Hepatocyte (in vitro differentiated cells): ENCODE data around the gene CARS2. TPM values are rescaled to one million over a fixed set of nuclear protein-coding genes. Genes with fewer than 3 reads are reported as not detected.

Source experiments
- DNase-seq: peaks from one replicate; pipeline ENCODE4 v3.0.0-alpha.2; 2016; ENCODE audit warnings: low spot score
- H2AFZ ChIP-seq: fragments of 200-600 bp; sonication (generic); 2 replicates; pipeline ENCODE4 v1.6.0; 2016; ENCODE audit warnings: antibody characterized with exemption, mild to moderate bottlenecking
- H3K27ac ChIP-seq: fragments of 200-600 bp; sonication (generic); 2 replicates; pipeline ENCODE4 v1.5.1; 2016; ENCODE audit warnings: mild to moderate bottlenecking
- H3K27me3 ChIP-seq: fragments of 200-600 bp; sonication (generic); 2 replicates; pipeline ENCODE4 v1.6.1; 2016
- H3K36me3 ChIP-seq: fragments of 200-600 bp; sonication (generic); replicated peaks from 2 replicates; pipeline ENCODE4 v1.5.1; 2016; ENCODE audit warnings: low read depth; ENCODE audit not compliant: insufficient read depth
- H3K4me1 ChIP-seq: fragments of 200-600 bp; sonication (generic); 2 replicates; pipeline ENCODE4 v1.5.1; 2016; ENCODE audit warnings: mild to moderate bottlenecking, moderate library complexity; ENCODE audit not compliant: insufficient read depth
- H3K4me2 ChIP-seq: fragments of 200-600 bp; sonication (generic); 2 replicates; pipeline ENCODE4 v1.6.0; 2016
- H3K4me3 ChIP-seq: fragments of 200-600 bp; sonication (generic); 2 replicates; pipeline ENCODE4 v1.5.1; 2016; ENCODE audit warnings: mild to moderate bottlenecking
- H3K79me2 ChIP-seq: fragments of 200-600 bp; sonication (generic); 2 replicates; pipeline ENCODE4 v1.6.0; 2017; ENCODE audit warnings: mild to moderate bottlenecking
- H3K9me2 ChIP-seq: fragments of 200-600 bp; sonication (generic); replicated peaks from 2 replicates; pipeline ENCODE4 v1.6.0; 2017; ENCODE audit warnings: mild to moderate bottlenecking; ENCODE audit not compliant: insufficient read depth
- H3K9me3 ChIP-seq: fragments of 200-600 bp; sonication (generic); 2 replicates; pipeline ENCODE4 v1.5.1; 2016; ENCODE audit warnings: low read depth, mild to moderate bottlenecking
- H4K20me1 ChIP-seq: fragments of 200-600 bp; sonication (generic); 2 replicates; pipeline ENCODE4 v1.6.0; 2016; ENCODE audit warnings: mild to moderate bottlenecking; ENCODE audit not compliant: insufficient read depth, poor library complexity, severe bottlenecking
- EZH2 ChIP-seq: fragments of 200-600 bp; sonication (generic); IDR thresholded peaks from 2 replicates; pipeline ENCODE4 v1.6.1; 2016; ENCODE audit warnings: antibody characterized with exemption, mild to moderate bottlenecking, borderline replicate concordance
- EZH2phosphoT487 ChIP-seq: fragments of 200-600 bp; sonication (generic); IDR thresholded peaks from one replicate; pipeline ENCODE4 v1.6.1; 2018; ENCODE audit warnings: antibody characterized with exemption, mild to moderate bottlenecking, low read depth, moderate library complexity; ENCODE audit not compliant: unreplicated experiment, severe bottlenecking
- WGBS: methylation state at CpG from one replicate; pipeline ENCODE4 v1.1.6; 2016; ENCODE audit warnings: low lambda C conversion rate; ENCODE audit errors: missing lambda C conversion rate; 5-methylcytosine and 5-hydroxymethylcytosine counted together
- polyA plus RNA-seq: library from polyadenylated mRNA; unstranded; fragments of >200 nt; fragmentation: Nextera tagmentation; extraction: Ambion mirVana; gene quantifications from 2 replicates; pipeline ENCODE4 v1.2.1, GENCODE V29; 2016
- total RNA-seq: library from RNA; depleted of rRNA; stranded (reverse); fragments of >200 nt; gene quantifications from 2 replicates; pipeline ENCODE4 v1.2.3, GENCODE V29; 2014
- TF ChIP-seq, protein P1 (sequence below): fragments of 200-600 bp; sonication (generic); IDR thresholded peaks from 2 replicates; pipeline ENCODE4 v1.5.1; 2016; ENCODE audit warnings: antibody characterized with exemption, mild to moderate bottlenecking; ENCODE audit not compliant: poor library complexity

The CARS2 gene
- total and polyA plus RNA-seq, 2 experiments from 2014 or later = 72.9 to 105 TPM

DNA sequence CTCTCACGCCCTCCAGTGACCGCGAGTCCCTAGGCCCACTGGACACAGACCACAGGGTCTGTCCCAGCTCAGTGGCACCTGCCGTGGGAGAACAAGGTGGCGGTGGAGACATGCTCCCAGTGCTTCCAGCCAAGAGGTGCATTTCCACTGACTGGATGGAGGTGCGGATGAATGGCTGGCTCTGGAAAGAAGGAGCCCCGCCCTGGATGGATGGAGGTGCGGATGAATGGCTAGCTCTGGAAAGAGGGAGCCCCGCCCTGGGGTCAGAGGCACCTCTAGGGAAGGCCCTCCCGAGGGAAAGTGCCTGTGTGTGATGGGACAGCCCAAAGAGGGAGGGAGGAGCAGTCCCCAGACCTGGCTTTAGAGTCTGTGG is 58.6 kb downstream of the CARS2 start:
- DNase-seq = no peak
- no peaks in the 10 kb centered on the region for H3K79me2 ChIP-seq
- TF ChIP-seq, protein P1, sequence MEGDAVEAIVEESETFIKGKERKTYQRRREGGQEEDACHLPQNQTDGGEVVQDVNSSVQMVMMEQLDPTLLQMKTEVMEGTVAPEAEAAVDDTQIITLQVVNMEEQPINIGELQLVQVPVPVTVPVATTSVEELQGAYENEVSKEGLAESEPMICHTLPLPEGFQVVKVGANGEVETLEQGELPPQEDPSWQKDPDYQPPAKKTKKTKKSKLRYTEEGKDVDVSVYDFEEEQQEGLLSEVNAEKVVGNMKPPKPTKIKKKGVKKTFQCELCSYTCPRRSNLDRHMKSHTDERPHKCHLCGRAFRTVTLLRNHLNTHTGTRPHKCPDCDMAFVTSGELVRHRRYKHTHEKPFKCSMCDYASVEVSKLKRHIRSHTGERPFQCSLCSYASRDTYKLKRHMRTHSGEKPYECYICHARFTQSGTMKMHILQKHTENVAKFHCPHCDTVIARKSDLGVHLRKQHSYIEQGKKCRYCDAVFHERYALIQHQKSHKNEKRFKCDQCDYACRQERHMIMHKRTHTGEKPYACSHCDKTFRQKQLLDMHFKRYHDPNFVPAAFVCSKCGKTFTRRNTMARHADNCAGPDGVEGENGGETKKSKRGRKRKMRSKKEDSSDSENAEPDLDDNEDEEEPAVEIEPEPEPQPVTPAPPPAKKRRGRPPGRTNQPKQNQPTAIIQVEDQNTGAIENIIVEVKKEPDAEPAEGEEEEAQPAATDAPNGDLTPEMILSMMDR = no peak
- H3K36me3 ChIP-seq = no peaks in the 10 kb centered on the region
- H3K27ac ChIP-seq = no peak overlapping the region
- no peaks in the 10 kb centered on the region for H3K9me3 ChIP-seq
- no peak overlapping the region for H3K4me3 ChIP-seq
- no peak overlapping the region for H3K4me2 ChIP-seq
- H3K27me3 ChIP-seq = no peaks in the 10 kb centered on the region
- 95% methylated on average over 10 of the region's 10 CpGs for WGBS
- H3K4me1 ChIP-seq = peaks cover 8% of the 10 kb centered on the region
- peaks cover 4% of the 10 kb centered on the region for H4K20me1 ChIP-seq
- no peaks in the 10 kb centered on the region for H3K9me2 ChIP-seq
- no peak overlapping the region for H2AFZ ChIP-seq

DNA sequence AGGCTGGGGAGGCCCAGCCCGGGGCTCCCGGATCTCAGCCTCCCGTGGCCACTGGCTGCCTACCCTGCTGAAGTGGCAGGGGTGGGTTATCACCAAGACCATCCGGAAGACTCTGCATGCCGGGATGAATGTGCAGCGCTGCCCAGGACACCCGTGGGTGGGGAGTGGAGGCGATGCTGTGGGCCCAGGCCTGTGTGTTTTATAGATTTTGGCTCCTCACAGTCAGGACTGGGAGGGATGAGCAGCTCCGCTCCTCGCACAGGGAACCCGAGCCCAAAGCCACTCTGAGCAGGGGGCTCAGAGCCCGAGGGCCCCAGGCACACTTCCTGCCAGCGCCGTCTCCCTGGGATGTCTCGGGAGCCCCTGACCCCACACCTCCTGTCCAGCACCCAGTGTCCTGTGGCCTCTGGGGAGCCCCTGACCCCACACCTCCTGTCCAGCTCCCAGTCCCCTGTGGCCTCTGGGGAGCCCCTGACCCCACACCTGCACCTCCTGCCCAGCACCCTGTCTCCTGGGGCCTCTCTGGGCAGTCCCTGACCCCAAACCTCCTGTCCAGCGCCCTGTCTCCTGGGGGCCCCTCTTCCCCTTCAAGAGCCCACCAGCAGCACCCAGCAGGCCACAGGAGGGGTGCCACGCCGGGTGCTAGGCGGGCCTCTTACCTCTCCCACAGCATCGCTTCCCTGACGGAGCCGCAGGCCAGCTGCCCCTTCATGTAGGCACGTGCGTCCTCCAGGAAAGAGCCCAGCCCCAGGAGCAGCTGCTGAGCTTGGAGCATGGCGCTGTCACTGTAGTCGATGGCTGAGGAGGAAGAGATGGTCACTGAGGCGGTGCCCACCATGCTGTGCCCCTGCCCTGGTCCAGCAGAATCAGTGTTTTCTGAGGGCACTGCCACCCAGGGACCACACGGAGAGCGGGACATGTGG is 59.2 kb downstream of the CARS2 start:
- no peaks in the 10 kb centered on the region for H3K79me2 ChIP-seq
- TF ChIP-seq EZH2 (no peak), EZH2phosphoT487 (no peak)
- TF ChIP-seq, protein P1 = no peak
- no peaks in the 10 kb centered on the region for H3K36me3 ChIP-seq
- H3K4me3 ChIP-seq = no peak overlapping the region
- H3K4me2 ChIP-seq = no peak overlapping the region
- H3K27me3 ChIP-seq = no peaks in the 10 kb centered on the region
- no peaks in the 10 kb centered on the region for H3K9me3 ChIP-seq
- H3K27ac ChIP-seq = no peak overlapping the region
- H3K9me2 ChIP-seq = no peaks in the 10 kb centered on the region
- DNase-seq = no peak
- peaks cover 4% of the 10 kb centered on the region for H4K20me1 ChIP-seq
- H3K4me1 ChIP-seq = peaks cover 8% of the 10 kb centered on the region
- 94% methylated on average over 28 of the region's 29 CpGs for WGBS
- H2AFZ ChIP-seq = no peak overlapping the region

DNA sequence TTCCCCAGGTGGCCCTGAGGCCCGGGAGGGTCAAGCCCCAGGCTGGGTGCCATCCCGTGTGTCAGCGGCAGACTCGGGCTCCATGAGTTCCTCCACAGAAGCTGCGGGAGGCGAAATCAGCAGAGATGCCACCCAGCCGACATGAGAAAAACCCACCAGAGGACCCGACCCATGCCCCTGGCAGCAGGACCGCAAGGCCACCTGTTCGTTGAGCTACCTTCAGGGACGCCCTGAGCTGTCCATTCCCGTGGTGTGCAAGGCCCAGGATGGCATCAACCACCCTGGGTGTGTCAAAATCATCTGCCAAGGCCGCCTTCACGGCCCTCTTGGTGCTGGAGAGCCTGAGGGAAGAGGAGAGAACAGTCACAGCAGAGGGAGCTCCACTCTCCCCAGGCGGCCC is 60.2 kb downstream of the CARS2 start:
- Histone ChIP-seq H3K4me3 (no peak overlapping the region), H2AFZ (no peak overlapping the region), H4K20me1 (peaks cover 4% of the 10 kb centered on the region), H3K79me2 (no peaks in the 10 kb centered on the region), H3K4me1 (peaks cover 8% of the 10 kb centered on the region), H3K27ac (no peak overlapping the region), H3K27me3 (no peaks in the 10 kb centered on the region), H3K9me3 (no peaks in the 10 kb centered on the region), H3K4me2 (no peak overlapping the region), H3K36me3 (no peaks in the 10 kb centered on the region), H3K9me2 (no peaks in the 10 kb centered on the region)
- no peak for TF ChIP-seq EZH2phosphoT487
- TF ChIP-seq, protein P1 = no peak
- no peak for TF ChIP-seq EZH2
- no peak for DNase-seq
- WGBS = 89% methylated on average over 15 of the region's 15 CpGs
